ENCODE measurements around the gene VCL.
"Not testable (repeated sequence)": the region's sequence is repeated elsewhere in the genome, so short reads cannot be mapped to it uniquely, and the experiment has no call there.

The VCL gene

GRCh38 chr10:73973427-73973826 is 24.5 kb upstream of the VCL start:
- DNase-seq: no peak

GRCh38 chr10:73974309-73974946 is 23.5 kb upstream of the VCL start:
- no peak for DNase-seq

DNA sequence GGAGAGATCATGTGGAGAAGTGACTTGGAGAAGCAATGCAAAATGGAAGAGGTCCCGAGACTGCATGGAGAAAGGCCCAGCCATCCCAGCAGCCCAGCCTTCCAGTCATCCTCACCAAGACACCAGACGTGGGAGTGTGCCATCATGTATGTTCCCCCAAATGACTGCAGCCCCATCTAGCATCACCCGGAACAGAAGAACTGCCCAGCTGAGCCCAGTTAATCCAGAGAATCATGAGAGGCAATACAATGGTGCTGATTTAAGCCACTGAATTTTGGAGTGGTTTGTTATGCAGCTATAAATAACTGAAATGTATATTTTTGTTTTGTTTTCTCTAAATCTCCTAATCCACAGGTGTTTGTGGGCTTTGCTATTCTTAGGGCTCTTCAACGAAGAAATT is 22.5 kb upstream of the VCL start:
- DNase-seq: no peak

- no peak for DNase-seq
These were observed 18.6 kb upstream of the VCL start for GRCh38 chr10:73979141-73979808.

- no peak for DNase-seq
These were observed 18.0 kb upstream of the VCL start for GRCh38 chr10:73979809-73980433.

- DNase-seq: no peak
These were observed 16.1 kb upstream of the VCL start for GRCh38 chr10:73981812-73982211.

GRCh38 chr10:73983096-73984047 is 14.5 kb upstream of the VCL start:
- DNase-seq: no peak

GRCh38 chr10:73989594-73990150 is 8.2 kb upstream of the VCL start:
- DNase-seq: no peak

DNA sequence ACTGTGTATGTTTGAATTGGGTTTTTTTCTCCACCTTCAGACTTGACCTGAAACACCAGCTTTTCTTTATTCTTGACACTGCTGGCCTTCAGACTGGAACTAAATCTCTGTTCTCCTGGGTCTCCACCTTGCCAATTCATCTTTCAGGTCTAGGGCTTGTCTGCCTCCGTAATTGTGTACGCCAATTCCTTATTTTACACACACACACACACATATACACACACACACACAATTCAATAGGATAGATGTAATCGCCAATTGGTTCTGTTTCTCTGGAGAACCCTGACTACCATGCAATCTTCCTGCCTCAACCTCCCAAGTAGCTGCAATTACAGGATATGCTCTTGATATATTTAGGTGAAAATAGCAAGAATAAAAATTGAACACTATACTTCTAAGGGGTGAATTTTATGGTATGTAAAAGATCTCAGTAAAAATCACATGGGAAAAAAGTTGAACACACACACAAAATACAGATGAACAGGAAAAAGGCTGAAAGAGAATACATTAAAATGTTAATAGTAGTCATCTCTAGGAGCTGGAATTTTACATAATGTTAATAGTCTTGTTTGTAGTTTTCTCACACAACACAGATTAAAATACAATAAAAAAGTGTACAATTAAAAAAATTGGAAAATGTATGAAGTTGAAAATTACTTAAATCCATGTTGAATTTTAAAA is 6.6 kb upstream of the VCL start:
- DNase-seq: no peak

GRCh38 chr10:73991884-73992245 is 6.1 kb upstream of the VCL start:
- peak; percentile 38 to 45 for DNase-seq

DNA sequence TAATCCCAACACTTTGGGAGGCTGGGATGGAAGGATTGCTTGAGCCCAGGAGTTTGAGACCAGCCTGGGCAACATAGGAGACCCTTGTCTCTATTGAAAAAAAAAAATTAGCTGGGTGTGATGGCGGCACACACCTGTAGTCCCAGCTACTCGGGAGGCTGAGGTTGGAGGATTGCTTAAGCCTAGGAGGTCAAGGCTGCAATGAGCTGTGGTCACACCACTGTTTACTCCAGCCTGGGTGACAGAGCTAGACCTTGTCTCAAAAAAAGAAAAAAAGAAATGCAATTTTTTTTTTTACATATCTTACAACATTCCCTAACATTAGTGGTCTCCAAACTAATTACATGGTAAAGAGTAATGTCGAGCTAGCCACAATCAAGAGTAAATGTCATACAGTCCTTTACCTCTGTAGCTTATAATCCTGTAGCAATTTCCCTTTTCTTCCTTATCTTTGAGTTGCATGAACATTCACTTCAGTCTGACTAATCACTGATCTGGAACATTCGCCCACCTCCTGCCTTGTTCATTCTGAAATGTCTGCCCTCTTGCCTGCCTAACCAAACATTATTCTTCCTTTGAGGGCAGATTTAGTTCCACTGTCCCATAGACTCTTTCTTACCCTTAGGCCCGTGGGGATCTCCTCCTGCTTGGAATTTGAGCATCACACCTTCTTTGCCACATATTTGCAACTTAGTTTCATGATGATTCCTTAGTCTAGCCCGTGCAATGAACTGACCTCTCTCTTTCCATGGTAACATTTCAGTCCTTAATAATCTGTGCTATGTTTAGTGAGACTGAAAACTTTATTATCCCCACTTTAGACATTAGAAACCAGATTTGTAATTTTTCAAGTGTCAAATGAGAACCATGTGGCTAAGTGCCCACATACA is 4.8 kb upstream of the VCL start:
- no peak for DNase-seq

- no peak for DNase-seq
These were observed 2.9 kb upstream of the VCL start for GRCh38 chr10:73995035-73995358.

DNA sequence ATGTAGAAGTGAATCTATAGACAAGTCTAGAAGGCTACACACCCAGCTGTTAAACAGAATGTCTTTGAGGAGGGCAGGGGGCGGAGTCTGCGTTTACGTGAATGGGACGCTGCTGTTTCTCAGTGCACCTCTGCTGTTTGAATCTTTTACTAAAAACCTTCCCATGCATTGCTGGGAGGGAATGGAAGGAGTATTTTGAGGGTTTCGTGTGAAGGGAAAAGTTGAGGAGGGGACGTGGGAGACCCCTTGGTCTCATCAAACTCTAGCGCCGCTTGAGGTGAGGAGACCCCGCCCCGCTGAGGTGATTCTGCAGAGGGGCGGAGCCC is 492 bp upstream of the VCL start:
- DNase-seq: no peak

DNA sequence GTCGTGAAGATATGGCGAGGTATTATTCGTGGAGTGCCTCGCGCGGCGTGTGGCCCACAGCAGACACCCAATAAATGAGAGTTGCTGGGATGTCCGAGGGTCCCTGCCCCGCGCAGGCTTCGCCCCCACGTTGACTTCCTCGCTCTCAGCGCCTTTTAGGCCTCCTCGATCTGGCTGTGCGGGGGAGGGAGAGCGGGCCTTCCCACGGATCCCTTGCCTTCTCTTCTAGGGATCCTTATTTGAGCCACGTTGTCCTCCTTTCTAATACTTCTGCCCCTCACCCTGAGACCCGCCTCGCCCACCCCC is 660 bp downstream of the VCL start:
- no peak for DNase-seq

GRCh38 chr10:73998929-73999691 is 1.2 kb downstream of the VCL start:
- no peak for DNase-seq

GRCh38 chr10:73999703-74000102 is 1.8 kb downstream of the VCL start:
- DNase-seq: no peak

GRCh38 chr10:74000244-74000643 is 2.3 kb downstream of the VCL start:
- not testable (repeated sequence) for DNase-seq

GRCh38 chr10:74000892-74001669 is 3.2 kb downstream of the VCL start:
- DNase-seq: no peak

DNA sequence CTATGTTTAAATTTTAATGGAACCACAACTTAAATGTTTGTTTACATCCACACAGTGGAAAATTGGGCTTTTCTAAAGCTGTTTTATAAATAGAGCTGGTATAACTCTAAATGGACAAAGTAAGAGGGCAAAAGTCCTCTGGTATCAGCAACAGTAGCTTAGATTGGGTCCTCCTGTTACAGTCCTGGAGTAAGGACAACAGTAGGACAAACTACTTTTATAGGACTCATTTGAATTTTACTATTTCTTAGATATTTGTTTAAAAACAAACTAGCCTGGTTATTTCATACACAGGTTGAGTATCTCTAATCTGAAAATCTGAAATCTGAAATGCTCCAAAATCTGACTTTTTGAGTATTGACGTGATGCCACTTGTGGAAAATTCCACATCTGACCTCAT is 8.4 kb downstream of the VCL start:
- no peak for DNase-seq

DNA sequence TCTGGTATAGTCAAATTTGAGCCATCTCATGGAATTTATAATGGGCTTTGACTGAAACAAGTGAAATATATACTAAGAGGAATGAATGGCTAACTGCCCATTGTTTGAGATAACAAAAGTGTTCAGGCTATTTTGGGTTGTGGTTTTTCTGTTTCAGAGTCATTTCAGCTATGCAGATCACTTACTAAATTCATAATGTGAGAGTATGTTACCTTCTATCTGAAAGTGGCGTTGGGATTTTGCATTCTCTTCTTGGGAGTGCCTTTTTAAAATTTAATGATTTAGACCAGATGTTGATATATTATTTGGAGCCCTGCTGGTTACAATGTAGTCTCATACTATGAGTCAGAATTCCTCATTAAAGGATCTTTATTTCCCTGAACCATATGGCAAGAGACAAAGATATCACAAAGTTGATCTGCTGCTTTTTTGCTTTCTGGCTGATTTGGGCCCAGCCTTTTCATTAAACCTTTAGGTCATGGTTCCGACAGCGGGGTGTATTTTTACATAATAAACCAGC is 10.4 kb downstream of the VCL start:
- no peak for DNase-seq

Measured in stimulated activated CD4-positive, alpha-beta T cell treated with anti-CD3 and anti-CD28 coated beads, Interleukin-2, amount 100 ng/mL, for 48 hours (primary cell).